Measurements from ENCODE around the gene TNFRSF12A. TPM values are rescaled to one million over a fixed set of nuclear protein-coding genes. Genes with fewer than 3 reads are reported as not detected.

The TNFRSF12A gene
- total and polyA plus RNA-seq, 2 of the 13 experiments (the other 11 are each of a cell fraction or from before 2014, with no cell fraction given), result 61.9 to 66.0 TPM

DNA sequence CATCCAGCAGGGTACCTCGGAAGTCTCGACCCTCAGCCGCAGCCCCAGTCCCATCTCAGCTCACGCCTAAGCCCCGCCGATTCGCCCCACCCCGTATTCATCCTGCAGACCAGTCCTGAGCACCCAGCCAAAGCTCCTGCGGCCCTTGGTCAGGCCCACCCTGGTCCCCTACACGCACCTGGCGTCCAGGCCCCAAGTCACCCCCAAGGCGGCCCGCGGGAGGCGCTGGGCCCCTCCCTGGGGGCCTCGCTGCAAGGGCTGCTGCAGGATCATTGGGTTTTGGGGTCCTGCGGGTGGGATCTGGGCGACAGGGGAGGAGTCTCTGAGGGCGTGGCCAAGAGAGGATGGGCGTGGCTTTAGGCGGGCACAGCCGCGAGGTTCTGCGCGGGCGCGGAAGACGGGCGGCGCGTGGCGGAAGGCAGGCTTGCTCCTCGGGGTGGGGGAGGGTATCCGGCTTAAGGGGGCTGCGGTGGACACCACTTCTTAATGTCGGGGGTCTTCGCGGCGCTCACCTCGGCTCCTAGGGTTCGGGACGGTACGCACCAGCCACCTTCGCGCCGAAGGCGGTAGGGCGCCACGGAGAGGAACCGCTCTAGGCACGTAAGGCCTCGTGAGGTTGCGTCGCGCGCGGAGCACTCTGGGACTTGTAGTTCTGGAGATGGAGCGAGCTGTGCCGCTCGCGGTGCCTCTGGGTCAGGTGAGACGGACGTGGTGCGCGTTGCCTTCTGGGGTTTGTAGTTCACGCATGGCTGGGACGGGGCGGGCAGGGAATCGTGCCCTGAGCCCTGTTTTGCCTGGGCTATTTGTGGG, 3.7 kb downstream of the TNFRSF12A start, which contains the start of the genes HCFC1R1 and THOC6 (continued):
- TF ChIP-seq CREM (IDR thresholded peaks at IDR 0.05) (peak; percentile 98), CREM (CRISPR knock-in tag; IDR thresholded peaks at IDR 0.05) (no peak; the same call in 1 of the 2 replicates), SRSF1 (optimal IDR thresholded peaks at IDR 0.05; ENCODE audit: low read depth, low read length) (peak; percentile 95), IKZF4 (CRISPR knock-in tag; IDR thresholded peaks at IDR 0.05; ENCODE audit: borderline replicate concordance, low read depth, not compliant biosample characterization) (peak; percentile 81), ZNF749 (CRISPR knock-in tag; IDR thresholded peaks at IDR 0.05; ENCODE audit: borderline replicate concordance) (no peak), TMF1 (CRISPR knock-in tag; IDR thresholded peaks at IDR 0.05; ENCODE audit: low read depth) (peak; percentile 70; the same call in 1 of the 2 replicates), KLF15 (CRISPR knock-in tag; IDR thresholded peaks at IDR 0.05; ENCODE audit: borderline replicate concordance) (no peak), DMAP1 (CRISPR knock-in tag; IDR thresholded peaks at IDR 0.05) (peak; percentile 92), ZNF557 (CRISPR knock-in tag; IDR thresholded peaks at IDR 0.05) (no peak), RAD21 (CRISPR knock-in tag; IDR thresholded peaks at IDR 0.05) (no peak; the same call in none of the 2 replicates), TBX2 (CRISPR knock-in tag; IDR thresholded peaks at IDR 0.05; ENCODE audit: borderline replicate concordance) (peak; percentile 68; the same call in 1 of the 2 replicates), SIN3A (IDR thresholded peaks at IDR 0.05; ENCODE audit: borderline replicate concordance, low read depth, low read length) (peak; percentile 54; the same call in 1 of the 2 replicates), SUZ12 (IDR thresholded peaks at IDR 0.05; ENCODE audit: low read depth, low read length) (peak; percentile 90), DNMT1 (CRISPR knock-in tag; IDR thresholded peaks at IDR 0.05) (no peak), ZFP1 (CRISPR knock-in tag; IDR thresholded peaks at IDR 0.05) (0 out of 2 replicates have a peak, but pooled peaks have one; percentile 26), MAFG (CRISPR knock-in tag; IDR thresholded peaks at IDR 0.05) (no peak), ZNF775 (CRISPR knock-in tag; IDR thresholded peaks at IDR 0.05; ENCODE audit: borderline replicate concordance) (peak; percentile 21; the same call in 1 of the 2 replicates), HNF4A (CRISPR knock-in tag; IDR thresholded peaks at IDR 0.05) (no peak), SRSF9 (IDR thresholded peaks at IDR 0.05; ENCODE audit: borderline replicate concordance, insufficient read depth, low read depth, low read length, poor library complexity, severe bottlenecking) (no peak)
- TF ChIP-seq, protein P1, sequence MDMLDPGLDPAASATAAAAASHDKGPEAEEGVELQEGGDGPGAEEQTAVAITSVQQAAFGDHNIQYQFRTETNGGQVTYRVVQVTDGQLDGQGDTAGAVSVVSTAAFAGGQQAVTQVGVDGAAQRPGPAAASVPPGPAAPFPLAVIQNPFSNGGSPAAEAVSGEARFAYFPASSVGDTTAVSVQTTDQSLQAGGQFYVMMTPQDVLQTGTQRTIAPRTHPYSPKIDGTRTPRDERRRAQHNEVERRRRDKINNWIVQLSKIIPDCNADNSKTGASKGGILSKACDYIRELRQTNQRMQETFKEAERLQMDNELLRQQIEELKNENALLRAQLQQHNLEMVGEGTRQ (IDR thresholded peaks at IDR 0.05; ENCODE audit: low read depth, low read length), result peak; percentile 79
- TF ChIP-seq, protein P1 (CRISPR knock-in tag; IDR thresholded peaks at IDR 0.05; ENCODE audit: borderline replicate concordance), result peak; percentile 94; the same call in 1 of the 2 replicates
- TF ChIP-seq, protein P2, sequence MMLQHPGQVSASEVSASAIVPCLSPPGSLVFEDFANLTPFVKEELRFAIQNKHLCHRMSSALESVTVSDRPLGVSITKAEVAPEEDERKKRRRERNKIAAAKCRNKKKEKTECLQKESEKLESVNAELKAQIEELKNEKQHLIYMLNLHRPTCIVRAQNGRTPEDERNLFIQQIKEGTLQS (CRISPR knock-in tag; IDR thresholded peaks at IDR 0.05), result peak; percentile 53; the same call in 1 of the 2 replicates
- TF ChIP-seq, protein P3, sequence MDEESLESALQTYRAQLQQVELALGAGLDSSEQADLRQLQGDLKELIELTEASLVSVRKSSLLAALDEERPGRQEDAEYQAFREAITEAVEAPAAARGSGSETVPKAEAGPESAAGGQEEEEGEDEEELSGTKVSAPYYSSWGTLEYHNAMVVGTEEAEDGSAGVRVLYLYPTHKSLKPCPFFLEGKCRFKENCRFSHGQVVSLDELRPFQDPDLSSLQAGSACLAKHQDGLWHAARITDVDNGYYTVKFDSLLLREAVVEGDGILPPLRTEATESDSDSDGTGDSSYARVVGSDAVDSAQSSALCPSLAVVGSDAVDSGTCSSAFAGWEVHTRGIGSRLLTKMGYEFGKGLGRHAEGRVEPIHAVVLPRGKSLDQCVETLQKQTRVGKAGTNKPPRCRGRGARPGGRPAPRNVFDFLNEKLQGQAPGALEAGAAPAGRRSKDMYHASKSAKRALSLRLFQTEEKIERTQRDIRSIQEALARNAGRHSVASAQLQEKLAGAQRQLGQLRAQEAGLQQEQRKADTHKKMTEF (CRISPR knock-in tag; IDR thresholded peaks at IDR 0.05), result peak; percentile 94
- TF ChIP-seq, protein P4, sequence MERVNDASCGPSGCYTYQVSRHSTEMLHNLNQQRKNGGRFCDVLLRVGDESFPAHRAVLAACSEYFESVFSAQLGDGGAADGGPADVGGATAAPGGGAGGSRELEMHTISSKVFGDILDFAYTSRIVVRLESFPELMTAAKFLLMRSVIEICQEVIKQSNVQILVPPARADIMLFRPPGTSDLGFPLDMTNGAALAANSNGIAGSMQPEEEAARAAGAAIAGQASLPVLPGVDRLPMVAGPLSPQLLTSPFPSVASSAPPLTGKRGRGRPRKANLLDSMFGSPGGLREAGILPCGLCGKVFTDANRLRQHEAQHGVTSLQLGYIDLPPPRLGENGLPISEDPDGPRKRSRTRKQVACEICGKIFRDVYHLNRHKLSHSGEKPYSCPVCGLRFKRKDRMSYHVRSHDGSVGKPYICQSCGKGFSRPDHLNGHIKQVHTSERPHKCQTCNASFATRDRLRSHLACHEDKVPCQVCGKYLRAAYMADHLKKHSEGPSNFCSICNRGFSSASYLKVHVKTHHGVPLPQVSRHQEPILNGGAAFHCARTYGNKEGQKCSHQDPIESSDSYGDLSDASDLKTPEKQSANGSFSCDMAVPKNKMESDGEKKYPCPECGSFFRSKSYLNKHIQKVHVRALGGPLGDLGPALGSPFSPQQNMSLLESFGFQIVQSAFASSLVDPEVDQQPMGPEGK (CRISPR knock-in tag; IDR thresholded peaks at IDR 0.05), result peak; percentile 8; the same call in 1 of the 2 replicates

All from HepG2 (cell line).